ENCODE measurements around the gene TMC6. TPM values are rescaled to one million over a fixed set of nuclear protein-coding genes. Genes with fewer than 3 reads are reported as not detected.
"Not testable (repeated sequence)": the region's sequence is repeated elsewhere in the genome, so short reads cannot be mapped to it uniquely, and the experiment has no call there.

TMC6 gene
- polyA plus RNA-seq, 4 donors, result 19.1 to 43.3 (median 35.7) TPM

- DNase-seq (ENCODE audit: low read depth in 4 of 4, low spot score in 2 of 4), result no peak
These were observed 40.0 kb downstream of the TMC6 start for GRCh38 chr17:78088529-78088928.

GRCh38 chr17:78086740-78087139 is 41.8 kb downstream of the TMC6 start:
- no peak for DNase-seq (ENCODE audit: low read depth in 4 of 4, low spot score in 2 of 4)

GRCh38 chr17:78082988-78083387 is 45.6 kb downstream of the TMC6 start:
- no peak for DNase-seq (ENCODE audit: low read depth in 4 of 4, low spot score in 2 of 4)

- DNase-seq (ENCODE audit: low read depth in 4 of 4, low spot score in 2 of 4), result not testable (repeated sequence)
These were observed 46.1 kb downstream of the TMC6 start for GRCh38 chr17:78082355-78082872.

- DNase-seq (ENCODE audit: low read depth in 4 of 4, low spot score in 2 of 4), result no peak
These were observed 47.0 kb downstream of the TMC6 start for GRCh38 chr17:78081551-78081950.

- no peak for DNase-seq (ENCODE audit: low read depth in 4 of 4, low spot score in 2 of 4)
These were observed 49.3 kb downstream of the TMC6 start for GRCh38 chr17:78079253-78079652.

GRCh38 chr17:78075545-78075944 is 53.0 kb downstream of the TMC6 start:
- DNase-seq (ENCODE audit: low read depth in 4 of 4, low spot score in 2 of 4), result no peak

GRCh38 chr17:78075011-78075410 is 53.5 kb downstream of the TMC6 start:
- no peak for DNase-seq (ENCODE audit: low read depth in 4 of 4, low spot score in 2 of 4)

- DNase-seq (ENCODE audit: low read depth in 4 of 4, low spot score in 2 of 4), result no peak
These were observed 55.6 kb downstream of the TMC6 start for GRCh38 chr17:78072961-78073360.

- DNase-seq (ENCODE audit: low read depth in 4 of 4, low spot score in 2 of 4), result no peak
These were observed 58.9 kb downstream of the TMC6 start for GRCh38 chr17:78069695-78070094.

- DNase-seq (ENCODE audit: low read depth in 4 of 4, low spot score in 2 of 4), result not testable (repeated sequence)
These were observed 61.6 kb downstream of the TMC6 start for GRCh38 chr17:78066976-78067375.

- no peak for DNase-seq (ENCODE audit: low read depth in 4 of 4, low spot score in 2 of 4)
These were observed 63.8 kb downstream of the TMC6 start for GRCh38 chr17:78064708-78065107.

GRCh38 chr17:78063489-78063888 is 65.1 kb downstream of the TMC6 start:
- DNase-seq (ENCODE audit: low read depth in 4 of 4, low spot score in 2 of 4), result no peak

- no peak for DNase-seq (ENCODE audit: low read depth in 4 of 4, low spot score in 2 of 4)
These were observed 66.0 kb downstream of the TMC6 start for GRCh38 chr17:78062596-78062995.

Other genes with a start within 250 kb of the TMC6 start
- gene TNRC6C, start 170.1 kb downstream of the TMC6 start, polyA plus RNA-seq (ENCODE audit: insufficient read length in 4 of 4), result 10 to 100 TPM; 11.6 to 19.0 (median 15.1) TPM
- gene TMC8, start 2.0 kb upstream of the TMC6 start, polyA plus RNA-seq (ENCODE audit: insufficient read length in 4 of 4), result 1 to 10 TPM; 1.3 to 3.1 (median 2.4) TPM
- gene C17orf99, start 17.6 kb upstream of the TMC6 start, polyA plus RNA-seq (ENCODE audit: insufficient read length in 4 of 4), result under 1 TPM in 3 of 4 donors, not detected in 1; 0.16 to 0.71 (median 0.38) TPM
- 10 to 100 TPM; 59.7 to 79.1 (median 68.8) TPM for gene SYNGR2, start 39.8 kb upstream of the TMC6 start, polyA plus RNA-seq (ENCODE audit: insufficient read length in 4 of 4)
- gene TK1, start 58.3 kb upstream of the TMC6 start, polyA plus RNA-seq (ENCODE audit: insufficient read length in 4 of 4), result 10 to 100 TPM; 22.6 to 40.6 (median 32.4) TPM
- 10 to 100 TPM; 57.0 to 82.0 (median 68.6) TPM for gene AFMID, start 58.6 kb upstream of the TMC6 start, polyA plus RNA-seq (ENCODE audit: insufficient read length in 4 of 4)
- 10 to 100 TPM; 23.0 to 34.9 (median 30.6) TPM for gene BIRC5, start 85.5 kb upstream of the TMC6 start, polyA plus RNA-seq (ENCODE audit: insufficient read length in 4 of 4)
- gene TMEM235, start 102.9 kb upstream of the TMC6 start, polyA plus RNA-seq (ENCODE audit: insufficient read length in 4 of 4), result not detected
- gene SOCS3, start 231.3 kb upstream of the TMC6 start, polyA plus RNA-seq (ENCODE audit: insufficient read length in 4 of 4), result 10 to 100 TPM in 2 of 4 donors, 1 to 10 TPM in 2; 6.9 to 43.3 (median 8.7) TPM
- gene PGS1, start 249.9 kb upstream of the TMC6 start, polyA plus RNA-seq (ENCODE audit: insufficient read length in 4 of 4), result 10 to 100 TPM; 37.9 to 57.7 (median 45.3) TPM